SK-N-SH (cell line): ENCODE data around the gene GSG1L. TPM values are rescaled to one million over a fixed set of nuclear protein-coding genes. Genes with fewer than 3 reads are reported as not detected.

Experiments
- CTCF ChIA-PET: fragments of 300-600, 350-600 bp; formaldehyde crosslinking; extraction: SDS; loops from one replicate; lab custom pipeline; 2021; lab: Yijun Ruan, JAX
- POLR2A ChIA-PET: fragments of 350-600 bp; sonication (Branson Sonifier 250); formaldehyde crosslinking; extraction: SDS; loops from one replicate; lab custom pipeline; 2020; ENCODE audit warnings: antibody characterized with exemption, inconsistent platforms; lab: Yijun Ruan, JAX
- DNase-seq: peaks from one replicate; pipeline ENCODE4 v3.0.0; 2012
- H2AFZ ChIP-seq: fragments of 200-600 bp; sonication (generic); 2 replicates; pipeline ENCODE4 v1.8.1; 2016; ENCODE audit warnings: antibody characterized with exemption, mild to moderate bottlenecking, low read depth
- H3F3A ChIP-seq: fragments of 200-600 bp; sonication (generic); replicated peaks from 2 replicates; pipeline ENCODE3; 2016; ENCODE audit warnings: antibody characterized with exemption, mild to moderate bottlenecking; ENCODE audit not compliant: insufficient read depth
- H3K27ac ChIP-seq, 2 experiments: fragments of 200-500 bp in 1 of 2; fragments of 200-600 bp in 1 of 2; sonication (Bioruptor generic) in 1 of 2; sonication (generic), shearing (Covaris generic) in 1 of 2; 2 replicates each; pipeline versions ENCODE4 v1.5.1 to v1.6.1; 2014 to 2016; ENCODE audit warnings: low read depth in 2 of 2, inconsistent platforms in 1 of 2, low read length in 1 of 2, mild to moderate bottlenecking in 1 of 2, mixed read lengths in 1 of 2
- H3K27me3 ChIP-seq: fragments of 200-600 bp; sonication (generic), shearing (Covaris generic); 2 replicates; pipeline ENCODE4 v1.6.1; 2016; ENCODE audit warnings: mixed run types; ENCODE audit not compliant: insufficient read depth
- H3K36me3 ChIP-seq, 2 experiments: fragments of 200-500 bp in 1 of 2; fragments of 200-600 bp in 1 of 2; sonication (Bioruptor generic) in 1 of 2; sonication (generic) in 1 of 2; replicated peaks in 1 of 2; 2 replicates each; pipeline versions ENCODE3 to v1.5.1; 2014 to 2016; ENCODE audit warnings: low read length in 1 of 2, mild to moderate bottlenecking in 1 of 2; ENCODE audit not compliant: insufficient read depth in 2 of 2, control insufficient read depth in 1 of 2
- H3K4me1 ChIP-seq, 2 experiments: fragments of 200-500 bp in 1 of 2; fragments of 200-600 bp in 1 of 2; sonication (Bioruptor generic) in 1 of 2; sonication (generic), shearing (Covaris generic) in 1 of 2; 2 replicates each; pipeline versions ENCODE4 v1.5.1 to v1.6.1; 2014 to 2016; ENCODE audit warnings: low read depth in 1 of 2, low read length in 1 of 2, mixed run types in 1 of 2; ENCODE audit not compliant: insufficient read depth in 2 of 2, control insufficient read depth in 1 of 2
- H3K4me2 ChIP-seq: fragments of 200-600 bp; sonication (generic), shearing (Covaris generic); 2 replicates; pipeline ENCODE4 v1.6.1; 2017; ENCODE audit warnings: mixed run types
- H3K4me3 ChIP-seq, 2 experiments: fragments of 200-500 bp in 1 of 2; fragments of 200-600 bp in 1 of 2; sonication (Bioruptor generic) in 1 of 2; sonication (generic), shearing (Covaris generic) in 1 of 2; 2 replicates each; pipeline versions ENCODE4 v1.5.1 to v1.8.1; 2014 to 2016; ENCODE audit warnings: low read depth in 2 of 2, inconsistent platforms in 1 of 2, low read length in 1 of 2, mild to moderate bottlenecking in 1 of 2, mixed read lengths in 1 of 2, moderate library complexity in 1 of 2
- H3K79me2 ChIP-seq: fragments of 200-600 bp; sonication (generic); 2 replicates; pipeline ENCODE4 v1.8.1; 2017; ENCODE audit warnings: mild to moderate bottlenecking; ENCODE audit not compliant: insufficient read depth
- H3K9ac ChIP-seq: fragments of 200-600 bp; sonication (generic); 2 replicates; pipeline ENCODE4 v1.6.1; 2017; ENCODE audit warnings: mixed run types
- H3K9me2 ChIP-seq: fragments of 200-600 bp; sonication (generic); 2 replicates; pipeline ENCODE4 v1.6.1; 2017; ENCODE audit warnings: mixed run types
- H3K9me3 ChIP-seq: fragments of 200-600 bp; sonication (generic); 2 replicates; pipeline ENCODE4 v1.6.1; 2017; ENCODE audit warnings: mixed run types, mild to moderate bottlenecking, moderate library complexity
- H4K20me1 ChIP-seq: fragments of 200-600 bp; sonication (generic); 2 replicates; pipeline ENCODE4 v1.6.1; 2017; ENCODE audit warnings: mild to moderate bottlenecking, mixed run types; ENCODE audit not compliant: insufficient read depth
- CTCF ChIP-seq: fragments of 200-600 bp; sonication (generic); IDR thresholded peaks from 2 replicates; pipeline ENCODE4 v1.6.1; 2017; ENCODE audit warnings: antibody characterized with exemption, mild to moderate bottlenecking, moderate library complexity
- EP300 ChIP-seq, 2 experiments: IDR thresholded peaks; 2 replicates each; pipeline versions ENCODE4 v1.4.0 to v1.6.1; 2012; ENCODE audit warnings: borderline replicate concordance in 1 of 2, low read depth in 1 of 2, low read length in 1 of 2
- EZH2phosphoT487 ChIP-seq: fragments of 200-600 bp; sonication (generic); IDR thresholded peaks from 2 replicates; pipeline ENCODE4 v1.6.1; 2017; ENCODE audit warnings: low read depth, mixed run types, mild to moderate bottlenecking, antibody characterized with exemption, moderate library complexity, borderline replicate concordance
- FOXJ3 ChIP-seq: sonication (generic); formaldehyde crosslinking; IDR thresholded peaks from 2 replicates; pipeline ENCODE4 v1.5.1; 2020; ENCODE audit warnings: mild to moderate bottlenecking, missing genetic modification reagents
- FOXM1 ChIP-seq: IDR thresholded peaks from 2 replicates; pipeline ENCODE4 v1.4.0; 2012; ENCODE audit warnings: low read depth, mild to moderate bottlenecking
- GABPA ChIP-seq: IDR thresholded peaks from 2 replicates; pipeline ENCODE4 v1.4.0; 2012; ENCODE audit warnings: low read depth, mild to moderate bottlenecking
- GATA2 ChIP-seq: sonication (generic); formaldehyde crosslinking; IDR thresholded peaks from 2 replicates; pipeline ENCODE4 v1.5.0; 2020; ENCODE audit warnings: mild to moderate bottlenecking, missing genetic modification reagents
- POLR2AphosphoS5 ChIP-seq: IDR thresholded peaks from 2 replicates; pipeline ENCODE4 v1.6.1; 2012; ENCODE audit warnings: low read depth, low read length
- RAD21 ChIP-seq: IDR thresholded peaks from 2 replicates; pipeline ENCODE4 v1.6.1; 2012; ENCODE audit warnings: mild to moderate bottlenecking, low read length
- REST ChIP-seq: IDR thresholded peaks from 2 replicates; pipeline ENCODE4 v1.6.1; 2012; ENCODE audit warnings: mild to moderate bottlenecking, low read depth, low read length, moderate library complexity
- RFX5 ChIP-seq: IDR thresholded peaks from 2 replicates; pipeline ENCODE4 v1.6.1; 2012; ENCODE audit warnings: mild to moderate bottlenecking, improper control_type of control experiment, low read length
- SIN3A ChIP-seq: IDR thresholded peaks from 2 replicates; pipeline ENCODE4 v1.6.1; 2012; ENCODE audit warnings: low read depth, mild to moderate bottlenecking, low read length, moderate library complexity, borderline replicate concordance
- SMC3 ChIP-seq: IDR thresholded peaks from 2 replicates; pipeline ENCODE4 v1.6.1; 2012; ENCODE audit warnings: low read depth, low read length, improper control_type of control experiment
- USF2 ChIP-seq: fragments of 150-350 bp; IDR thresholded peaks from 2 replicates; pipeline ENCODE4 v1.6.1; 2017; ENCODE audit warnings: antibody characterized with exemption, low read length, low read depth, borderline replicate concordance
- WGBS: methylation state at CpG from one replicate; pipeline ENCODE4 v1.1.6; 2017; ENCODE audit warnings: low lambda C conversion rate; 5-methylcytosine and 5-hydroxymethylcytosine counted together
- polyA plus RNA-seq, 3 experiments: library from polyadenylated mRNA; depleted of rRNA; stranded (reverse); fragments of >200 nt; gene quantifications; 2 replicates each; pipeline ENCODE4 v1.2.3, GENCODE V29; 2012

GSG1L gene
- polyA plus RNA-seq, 1 of the 3 experiments (the other 2 are of a cell fraction), result not detected

GRCh38 chr16:27999687-28000086 is 63.8 kb downstream of the GSG1L start:
- no peak for DNase-seq
- POLR2A ChIA-PET, result no interaction called here

DNA sequence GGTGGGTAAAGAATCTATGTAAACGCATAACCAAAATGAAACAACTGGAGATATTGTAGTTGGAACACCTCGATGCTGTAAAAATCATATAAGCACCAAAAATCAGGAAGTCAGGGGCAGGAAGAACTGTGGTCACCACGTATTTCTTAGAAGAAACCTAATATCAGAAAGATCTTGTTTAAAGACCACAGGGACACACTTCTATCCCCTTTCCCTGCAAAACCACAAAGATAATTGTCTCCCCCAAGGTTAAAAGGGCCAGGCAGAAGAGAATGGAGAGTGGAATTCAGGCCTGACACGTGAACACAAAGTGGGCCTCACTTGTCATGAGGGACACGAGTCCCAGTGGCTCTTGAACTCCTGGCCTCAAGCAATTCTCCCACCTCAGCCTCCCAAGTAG is 68.1 kb downstream of the GSG1L start:
- H3K27me3 ChIP-seq, result no peaks in the 10 kb centered on the region
- no peaks in the 10 kb centered on the region for H3K79me2 ChIP-seq
- WGBS, result 28% methylated on average over 5 of the region's 5 CpGs
- no peaks in the 10 kb centered on the region for H3F3A ChIP-seq
- no peaks in the 10 kb centered on the region for H3K9me2 ChIP-seq
- H3K27ac ChIP-seq, result no peak overlapping the region
- no peaks in the 10 kb centered on the region for H4K20me1 ChIP-seq
- no peak overlapping the region for H3K4me3 ChIP-seq
- no peaks in the 10 kb centered on the region for H3K9me3 ChIP-seq
- no peak overlapping the region for H3K9ac ChIP-seq
- no peak overlapping the region for H3K4me2 ChIP-seq
- peaks cover 0 to 5% of the 10 kb centered on the region in 2 experiments; a peak in 1 of 4 replicates for H3K4me1 ChIP-seq
- no peak overlapping the region for H2AFZ ChIP-seq
- DNase-seq, result no peak
- CTCF ChIA-PET, result no interaction called here
- no peaks in the 10 kb centered on the region for H3K36me3 ChIP-seq
- POLR2A ChIA-PET, result no interaction called here
- TF ChIP-seq CTCF (no peak), EZH2phosphoT487 (no peak), RFX5 (no peak), SMC3 (no peak), USF2 (no peak), GATA2 (no peak), POLR2AphosphoS5 (no peak), REST (no peak)

More at GRCh38 chr16:27999687-28000086, 63.8 kb downstream of the GSG1L start:
- peaks cover 0 to 20% of the 10 kb centered on the region in 2 experiments; a peak in 2 of 4 replicates for H3K4me1 ChIP-seq
- H3F3A ChIP-seq, result no peaks in the 10 kb centered on the region
- peak overlapping the region in 1 of 2 experiments; percentile 11; a peak in 1 of 4 replicates for H3K27ac ChIP-seq
- no peaks in the 10 kb centered on the region for H3K9me2 ChIP-seq
- no peak overlapping the region for H3K4me3 ChIP-seq
- 28% methylated on average over 2 of the region's 2 CpGs for WGBS
- H3K36me3 ChIP-seq, result no peaks in the 10 kb centered on the region
- H3K9me3 ChIP-seq, result no peaks in the 10 kb centered on the region
- H3K9ac ChIP-seq, result no peak overlapping the region
- H3K4me2 ChIP-seq, result no peak overlapping the region
- no peaks in the 10 kb centered on the region for H3K79me2 ChIP-seq
- no peak overlapping the region for H2AFZ ChIP-seq
- no peaks in the 10 kb centered on the region for H4K20me1 ChIP-seq
- CTCF ChIA-PET, result interaction anchor here (0.6 to 1.8 kb wide), 2 partner anchors 16 to 71 kb away, joined by 3 to 6 read pairs; no protein-coding TSS in a partner anchor
- TF ChIP-seq FOXJ3 (no peak), RAD21 (no peak), SIN3A (no peak), USF2 (no peak), GABPA (no peak), EP300 (IDR thresholded peaks at IDR 0.05; ENCODE audit: borderline replicate concordance in 1 of 2, low read depth in 1 of 2, low read length in 1 of 2) (no peak), EZH2phosphoT487 (no peak), FOXM1 (no peak), POLR2AphosphoS5 (no peak)
- H3K27me3 ChIP-seq, result no peaks in the 10 kb centered on the region
